ENCODE data around the gene STK32B. TPM values are rescaled to one million over a fixed set of nuclear protein-coding genes. Genes with fewer than 3 reads are reported as not detected.
"Not testable (repeated sequence)": the region's sequence is repeated elsewhere in the genome, so short reads cannot be mapped to it uniquely, and the experiment has no call there.

Gene STK32B
- polyA plus RNA-seq, 4 donors, result 0.27 to 0.75 (median 0.58) TPM; not detected in 1

GRCh38 chr4:5066101-5066500, 14.8 kb downstream of the STK32B start:
- DNase-seq (no peak), FAIRE-seq (no peak)
- Histone ChIP-seq H3K27me3 (ENCODE audit: control insufficient read depth in 3 of 3, insufficient read depth in 3 of 3, low read length in 3 of 3) (no peaks in the 10 kb centered on the region), H3K9me3 (ENCODE audit: control insufficient read depth in 2 of 2, insufficient read depth in 1 of 2, low read depth in 1 of 2, low read length in 1 of 2) (no peaks in the 10 kb centered on the region), H3K27ac (ENCODE audit: low read depth in 1 of 3, low read length in 2 of 3) (no peak overlapping the region), H3K4me3 (ENCODE audit: low read depth in 1 of 3, low read length in 3 of 3) (no peak overlapping the region), H3K36me3 (ENCODE audit: control insufficient read depth in 3 of 3, insufficient read depth in 2 of 3, low read depth in 1 of 3, low read length in 3 of 3) (no peaks in the 10 kb centered on the region), H3K4me1 (ENCODE audit: control insufficient read depth in 3 of 3, insufficient read depth in 2 of 3, low read depth in 1 of 3, low read length in 2 of 3) (no peaks in the 10 kb centered on the region)
- 62 to 71% (median 63%) methylated on average over 3 of the region's 3 CpGs for WGBS, 3 donors

DNA sequence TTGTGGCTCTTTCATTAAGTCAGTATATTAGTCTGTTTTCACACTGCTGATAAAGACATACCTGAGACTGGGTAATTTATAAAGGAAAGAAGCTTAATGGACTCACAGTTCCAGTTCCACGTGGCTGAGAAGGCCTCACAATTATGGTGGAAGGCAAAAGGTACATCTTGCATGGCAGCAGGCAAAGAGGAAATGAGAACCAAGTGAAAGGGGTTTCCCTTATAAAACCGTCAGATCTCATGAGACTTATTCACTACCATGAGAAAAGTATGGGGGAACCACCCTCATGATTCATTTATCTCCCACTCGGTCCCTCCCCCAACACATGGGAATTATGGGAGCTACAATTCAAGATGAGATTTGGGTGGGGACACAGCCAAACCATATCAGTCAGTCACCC, 15.7 kb downstream of the STK32B start:
- not testable (repeated sequence) for H3K27ac ChIP-seq (ENCODE audit: low read depth in 1 of 3, low read length in 2 of 3); H3K36me3 ChIP-seq (ENCODE audit: control insufficient read depth in 3 of 3, insufficient read depth in 2 of 3, low read depth in 1 of 3, low read length in 3 of 3); H3K4me1 ChIP-seq (ENCODE audit: control insufficient read depth in 3 of 3, insufficient read depth in 2 of 3, low read depth in 1 of 3, low read length in 2 of 3); H3K4me3 ChIP-seq (ENCODE audit: low read depth in 1 of 3, low read length in 3 of 3); FAIRE-seq; H3K27me3 ChIP-seq (ENCODE audit: control insufficient read depth in 3 of 3, insufficient read depth in 3 of 3, low read length in 3 of 3); H3K9me3 ChIP-seq (ENCODE audit: control insufficient read depth in 2 of 2, insufficient read depth in 1 of 2, low read depth in 1 of 2, low read length in 1 of 2); DNase-seq
- 57 to 69% (median 62%) methylated on average over 3 of the region's 3 CpGs for WGBS, 3 donors

DNA sequence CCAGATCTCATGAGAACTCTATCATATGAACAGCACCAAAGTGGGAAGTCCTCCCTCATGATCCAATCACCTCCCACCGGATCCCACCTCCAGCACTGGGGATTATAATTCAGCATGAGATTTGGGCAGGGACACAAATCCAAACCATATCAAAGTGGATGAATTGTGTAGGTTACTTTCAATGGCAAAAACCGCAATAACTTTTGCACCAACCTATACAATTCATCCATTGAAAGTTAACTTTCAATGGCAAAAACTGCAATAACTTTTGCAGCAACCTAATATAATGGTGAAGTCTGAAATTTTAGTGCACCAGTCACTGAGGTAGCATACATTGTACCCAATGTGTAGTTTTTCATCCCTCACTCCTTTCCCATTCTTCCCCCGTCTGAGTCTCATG, 16.6 kb downstream of the STK32B start:
- no peak for FAIRE-seq
- no peak for DNase-seq
- no peaks in the 10 kb centered on the region for H3K27me3 ChIP-seq (ENCODE audit: control insufficient read depth in 3 of 3, insufficient read depth in 3 of 3, low read length in 3 of 3)
- whole genome bisulfite sequencing, 3 donors, result 81 to 96% (median 92%) methylated on average over 3 of the region's 3 CpGs
- H3K4me1 ChIP-seq (ENCODE audit: control insufficient read depth in 3 of 3, insufficient read depth in 2 of 3, low read depth in 1 of 3, low read length in 2 of 3), result no peaks in the 10 kb centered on the region
- no peak overlapping the region for H3K4me3 ChIP-seq (ENCODE audit: low read depth in 1 of 3, low read length in 3 of 3)
- no peaks in the 10 kb centered on the region for H3K9me3 ChIP-seq (ENCODE audit: control insufficient read depth in 2 of 2, insufficient read depth in 1 of 2, low read depth in 1 of 2, low read length in 1 of 2)
- no peak overlapping the region for H3K27ac ChIP-seq (ENCODE audit: low read depth in 1 of 3, low read length in 2 of 3)
- H3K36me3 ChIP-seq (ENCODE audit: control insufficient read depth in 3 of 3, insufficient read depth in 2 of 3, low read depth in 1 of 3, low read length in 3 of 3), result no peaks in the 10 kb centered on the region

- no peak for DNase-seq
Observed at GRCh38 chr4:5069901-5070300, 18.6 kb downstream of the STK32B start.

DNA sequence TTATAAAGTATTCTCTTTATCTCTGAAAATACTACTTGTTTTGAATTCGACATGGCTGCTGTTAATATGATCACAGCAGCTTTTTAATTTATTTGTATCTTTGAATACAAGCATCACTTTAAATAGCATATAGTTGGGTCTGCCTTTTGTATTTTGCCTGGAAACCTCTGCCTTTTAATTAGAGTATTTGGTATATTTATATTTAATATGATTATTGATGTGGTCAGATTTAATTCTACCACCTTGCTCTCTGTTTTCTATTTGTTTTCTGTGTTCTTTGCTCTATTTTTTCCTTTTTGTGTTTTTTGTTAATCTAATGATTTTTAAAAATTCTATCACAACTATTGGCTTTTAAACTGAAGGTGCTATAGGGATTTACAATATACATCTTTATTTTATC, 21.7 kb downstream of the STK32B start:
- no peaks in the 10 kb centered on the region for H3K36me3 ChIP-seq (ENCODE audit: control insufficient read depth in 3 of 3, insufficient read depth in 2 of 3, low read depth in 1 of 3, low read length in 3 of 3)
- H3K9me3 ChIP-seq (ENCODE audit: control insufficient read depth in 2 of 2, insufficient read depth in 1 of 2, low read depth in 1 of 2, low read length in 1 of 2), result no peaks in the 10 kb centered on the region
- no peak overlapping the region for H3K27ac ChIP-seq (ENCODE audit: low read depth in 1 of 3, low read length in 2 of 3)
- DNase-seq, result no peak
- peak; percentile 47 for FAIRE-seq
- no peak overlapping the region for H3K4me3 ChIP-seq (ENCODE audit: low read depth in 1 of 3, low read length in 3 of 3)
- no peaks in the 10 kb centered on the region for H3K4me1 ChIP-seq (ENCODE audit: control insufficient read depth in 3 of 3, insufficient read depth in 2 of 3, low read depth in 1 of 3, low read length in 2 of 3)
- no peaks in the 10 kb centered on the region for H3K27me3 ChIP-seq (ENCODE audit: control insufficient read depth in 3 of 3, insufficient read depth in 3 of 3, low read length in 3 of 3)
- 60 to 85% (median 74%) methylated on average over 1 of the region's 1 CpG for WGBS, 3 donors

More at GRCh38 chr4:5069901-5070300, 18.6 kb downstream of the STK32B start:
- no peaks in the 10 kb centered on the region for H3K36me3 ChIP-seq (ENCODE audit: control insufficient read depth in 3 of 3, insufficient read depth in 2 of 3, low read depth in 1 of 3, low read length in 3 of 3)
- no peaks in the 10 kb centered on the region for H3K9me3 ChIP-seq (ENCODE audit: control insufficient read depth in 2 of 2, insufficient read depth in 1 of 2, low read depth in 1 of 2, low read length in 1 of 2)
- H3K27me3 ChIP-seq (ENCODE audit: control insufficient read depth in 3 of 3, insufficient read depth in 3 of 3, low read length in 3 of 3), result no peaks in the 10 kb centered on the region
- no peak for FAIRE-seq
- no peak overlapping the region for H3K27ac ChIP-seq (ENCODE audit: low read depth in 1 of 3, low read length in 2 of 3)
- 23 to 56% (median 39%) methylated on average over 5 of the region's 5 CpGs for WGBS, 3 donors
- H3K4me1 ChIP-seq (ENCODE audit: control insufficient read depth in 3 of 3, insufficient read depth in 2 of 3, low read depth in 1 of 3, low read length in 2 of 3), result no peaks in the 10 kb centered on the region
- no peak overlapping the region for H3K4me3 ChIP-seq (ENCODE audit: low read depth in 1 of 3, low read length in 3 of 3)

DNA sequence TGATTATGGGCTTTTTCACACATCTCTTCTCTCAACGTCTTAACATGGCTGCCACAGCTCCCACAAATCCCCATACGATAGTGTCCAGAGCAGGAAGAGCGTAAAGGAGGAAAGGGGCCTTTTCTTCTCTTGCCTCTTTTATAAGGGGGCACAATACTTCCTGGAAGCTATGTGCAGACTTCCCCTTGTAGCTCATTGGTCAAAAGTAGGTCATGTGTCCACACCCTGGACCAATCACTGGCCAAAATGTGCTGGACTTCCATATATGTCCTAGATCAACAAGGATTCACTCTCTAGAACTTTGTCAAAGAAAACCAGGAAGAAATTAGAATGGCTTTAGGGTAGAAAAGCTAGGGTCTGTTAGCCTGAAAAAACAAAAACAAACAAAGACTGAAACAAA, 26.7 kb downstream of the STK32B start:
- H3K4me3 ChIP-seq (ENCODE audit: low read depth in 1 of 3, low read length in 3 of 3), result no peak overlapping the region
- H3K27me3 ChIP-seq (ENCODE audit: control insufficient read depth in 3 of 3, insufficient read depth in 3 of 3, low read length in 3 of 3), result no peaks in the 10 kb centered on the region
- 74 to 96% (median 91%) methylated on average over 3 of the region's 3 CpGs for WGBS, 3 donors
- no peaks in the 10 kb centered on the region for H3K4me1 ChIP-seq (ENCODE audit: control insufficient read depth in 3 of 3, insufficient read depth in 2 of 3, low read depth in 1 of 3, low read length in 2 of 3)
- H3K36me3 ChIP-seq (ENCODE audit: control insufficient read depth in 3 of 3, insufficient read depth in 2 of 3, low read depth in 1 of 3, low read length in 3 of 3), result no peaks in the 10 kb centered on the region
- no peak overlapping the region for H3K27ac ChIP-seq (ENCODE audit: low read depth in 1 of 3, low read length in 2 of 3)
- H3K9me3 ChIP-seq (ENCODE audit: control insufficient read depth in 2 of 2, insufficient read depth in 1 of 2, low read depth in 1 of 2, low read length in 1 of 2), result peaks cover 0 to 3% of the 10 kb centered on the region in 2 donors
- FAIRE-seq, result no peak
- no peak for DNase-seq

DNA sequence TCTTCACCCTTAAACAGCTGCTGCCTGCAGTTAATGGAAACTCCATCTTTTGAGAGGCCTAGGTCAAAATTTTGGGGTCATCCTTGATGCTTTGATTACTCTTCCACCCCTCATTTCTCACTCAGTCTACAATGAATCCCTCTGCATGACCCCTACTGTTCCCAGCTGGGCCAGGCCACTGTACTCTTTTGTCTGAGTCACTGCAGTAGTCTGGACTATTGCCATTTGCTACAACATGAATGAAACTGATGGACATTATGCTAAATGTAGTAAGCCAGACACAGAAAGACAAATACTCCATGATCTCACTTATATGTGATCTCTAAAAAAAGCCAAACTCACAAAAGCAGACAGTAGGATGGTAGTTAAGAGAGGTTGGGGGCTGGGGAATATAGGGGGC, 28.3 kb downstream of the STK32B start:
- Histone ChIP-seq H3K27me3 (ENCODE audit: control insufficient read depth in 3 of 3, insufficient read depth in 3 of 3, low read length in 3 of 3) (no peaks in the 10 kb centered on the region), H3K4me3 (ENCODE audit: low read depth in 1 of 3, low read length in 3 of 3) (no peak overlapping the region), H3K27ac (ENCODE audit: low read depth in 1 of 3, low read length in 2 of 3) (no peak overlapping the region), H3K4me1 (ENCODE audit: control insufficient read depth in 3 of 3, insufficient read depth in 2 of 3, low read depth in 1 of 3, low read length in 2 of 3) (no peaks in the 10 kb centered on the region), H3K9me3 (ENCODE audit: control insufficient read depth in 2 of 2, insufficient read depth in 1 of 2, low read depth in 1 of 2, low read length in 1 of 2) (peaks cover 0 to 7% of the 10 kb centered on the region in 2 donors), H3K36me3 (ENCODE audit: control insufficient read depth in 3 of 3, insufficient read depth in 2 of 3, low read depth in 1 of 3, low read length in 3 of 3) (no peaks in the 10 kb centered on the region)
- FAIRE-seq (no peak), DNase-seq (no peak)

DNA sequence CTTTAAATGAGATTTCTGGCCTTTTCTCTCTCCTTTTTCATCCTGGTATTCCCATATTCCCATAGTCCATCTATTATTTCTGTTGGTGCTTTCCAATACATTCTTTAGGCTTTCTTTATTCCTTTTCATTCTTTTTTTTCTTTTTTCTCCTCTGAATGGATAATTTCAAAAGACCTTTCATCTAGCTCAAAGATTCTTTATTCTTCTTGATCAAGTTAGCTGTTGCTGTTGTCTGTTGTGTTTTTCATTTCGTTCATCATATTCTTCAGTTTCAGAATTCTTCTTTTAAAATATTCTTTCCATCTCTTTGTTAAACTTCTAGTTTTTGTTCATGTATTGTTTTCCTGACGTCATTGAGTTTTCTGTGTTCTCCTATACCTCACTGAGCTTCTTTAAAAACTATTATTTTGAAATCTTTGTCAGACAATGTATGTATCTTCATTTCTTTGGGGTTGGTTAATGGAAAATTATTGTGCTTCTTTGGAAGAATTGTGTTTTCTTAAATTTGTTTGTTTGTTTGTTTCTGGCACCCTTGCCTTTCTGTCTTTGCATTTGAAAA, 30.2 kb downstream of the STK32B start:
- no peaks in the 10 kb centered on the region for H3K27me3 ChIP-seq (ENCODE audit: control insufficient read depth in 3 of 3, insufficient read depth in 3 of 3, low read length in 3 of 3)
- DNase-seq (no peak), FAIRE-seq (no peak)
- H3K9me3 ChIP-seq (ENCODE audit: control insufficient read depth in 2 of 2, insufficient read depth in 1 of 2, low read depth in 1 of 2, low read length in 1 of 2), result peaks cover 0 to 7% of the 10 kb centered on the region in 2 donors
- H3K4me1 ChIP-seq (ENCODE audit: control insufficient read depth in 3 of 3, insufficient read depth in 2 of 3, low read depth in 1 of 3, low read length in 2 of 3), result no peaks in the 10 kb centered on the region
- no peak overlapping the region for H3K4me3 ChIP-seq (ENCODE audit: low read depth in 1 of 3, low read length in 3 of 3)
- no peak overlapping the region for H3K27ac ChIP-seq (ENCODE audit: low read depth in 1 of 3, low read length in 2 of 3)
- 70 to 88% (median 73%) methylated on average over 2 of the region's 2 CpGs for WGBS, 3 donors
- H3K36me3 ChIP-seq (ENCODE audit: control insufficient read depth in 3 of 3, insufficient read depth in 2 of 3, low read depth in 1 of 3, low read length in 3 of 3), result no peaks in the 10 kb centered on the region

DNA sequence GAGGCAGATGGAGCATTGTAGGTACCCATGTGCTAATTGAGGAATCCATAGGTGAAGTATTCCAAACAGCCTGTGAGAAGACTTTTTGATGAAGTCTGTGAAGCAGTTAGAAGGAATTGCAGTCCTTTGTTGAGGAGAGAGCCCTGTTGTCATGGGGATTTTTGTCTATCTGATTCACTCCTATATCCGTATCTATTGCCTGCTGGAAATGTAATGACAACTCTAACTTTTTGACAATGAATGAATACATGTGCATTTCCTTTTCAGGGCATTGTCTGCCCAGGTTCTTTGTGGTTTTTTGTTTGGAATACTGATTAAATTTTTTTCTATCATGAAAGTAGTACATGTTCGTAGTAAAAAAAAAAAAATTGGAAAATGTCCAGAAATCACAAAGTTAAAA, 31.1 kb downstream of the STK32B start:
- no peak overlapping the region for H3K27ac ChIP-seq (ENCODE audit: low read depth in 1 of 3, low read length in 2 of 3)
- no peak for DNase-seq
- no peaks in the 10 kb centered on the region for H3K4me1 ChIP-seq (ENCODE audit: control insufficient read depth in 3 of 3, insufficient read depth in 2 of 3, low read depth in 1 of 3, low read length in 2 of 3)
- no peaks in the 10 kb centered on the region for H3K36me3 ChIP-seq (ENCODE audit: control insufficient read depth in 3 of 3, insufficient read depth in 2 of 3, low read depth in 1 of 3, low read length in 3 of 3)
- WGBS, 3 donors, result 75 to 87% (median 76%) methylated on average over 2 of the region's 2 CpGs
- H3K27me3 ChIP-seq (ENCODE audit: control insufficient read depth in 3 of 3, insufficient read depth in 3 of 3, low read length in 3 of 3), result no peaks in the 10 kb centered on the region
- no peak for FAIRE-seq
- H3K9me3 ChIP-seq (ENCODE audit: control insufficient read depth in 2 of 2, insufficient read depth in 1 of 2, low read depth in 1 of 2, low read length in 1 of 2), result peaks cover 0 to 7% of the 10 kb centered on the region in 2 donors
- no peak overlapping the region for H3K4me3 ChIP-seq (ENCODE audit: low read depth in 1 of 3, low read length in 3 of 3)
